ENCODE data around the gene RAD1.

The RAD1 gene

DNA sequence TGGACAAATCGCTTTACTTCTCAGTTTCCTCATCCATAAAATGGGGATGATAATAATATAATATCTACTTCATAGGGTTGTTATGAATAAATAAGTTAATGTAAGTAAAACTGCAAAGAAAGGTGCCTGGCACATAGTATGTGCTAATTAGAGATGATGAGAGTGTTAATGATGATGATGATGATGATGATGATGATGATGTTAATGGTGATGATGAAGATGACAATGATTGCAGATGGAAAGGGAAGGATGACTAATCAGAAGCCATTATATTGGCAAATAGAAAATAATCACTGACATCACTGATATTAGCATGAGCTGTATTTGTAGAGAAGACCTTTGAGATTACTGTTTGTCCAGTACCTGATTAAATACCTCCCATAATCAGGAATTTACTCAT lies 20.6 kb downstream of the RAD1 start:
- H3K4me3 ChIP-seq (ENCODE audit: low read length in 2 of 2): no peak overlapping the region
- no peaks in the 10 kb centered on the region for H3K27me3 ChIP-seq (ENCODE audit: control insufficient read depth in 1 of 2, insufficient read depth in 2 of 2, low read length in 2 of 2)
- no peak overlapping the region for H3K27ac ChIP-seq (ENCODE audit: low read length)
- peaks cover 2% of the 10 kb centered on the region in 2 donors for H3K36me3 ChIP-seq (ENCODE audit: control insufficient read depth in 2 of 2, insufficient read depth in 2 of 2, low read length in 2 of 2)
- H3K4me1 ChIP-seq (ENCODE audit: control insufficient read depth, insufficient read depth, low read length): no peaks in the 10 kb centered on the region
- no peak overlapping the region for H3K9ac ChIP-seq (ENCODE audit: low read length in 2 of 2)
- no peaks in the 10 kb centered on the region for H3K9me3 ChIP-seq (ENCODE audit: control insufficient read depth in 2 of 2, low read length in 2 of 2)

DNA sequence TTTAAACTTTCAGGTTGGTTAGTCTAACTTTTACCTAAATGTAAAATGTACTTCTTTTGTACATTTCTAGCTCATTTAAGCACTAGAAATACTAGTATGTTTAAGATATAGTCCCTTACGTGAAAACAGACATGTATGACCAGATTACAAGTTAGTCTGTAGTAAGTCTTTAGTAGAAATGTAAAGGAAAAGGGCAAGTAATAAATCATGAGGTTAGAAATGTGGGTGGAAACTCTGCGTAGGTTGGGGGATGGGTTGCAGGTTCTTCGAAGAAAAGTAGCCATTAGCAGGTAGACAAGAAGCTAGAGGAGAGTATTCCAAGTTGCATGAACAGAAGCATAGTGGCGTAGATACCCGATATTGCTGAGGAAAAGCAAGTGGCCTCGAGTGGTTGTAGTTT lies 22.9 kb downstream of the RAD1 start:
- Histone ChIP-seq H3K4me3 (ENCODE audit: low read length in 2 of 2) (no peak overlapping the region), H3K27ac (ENCODE audit: low read length) (no peak overlapping the region), H3K9ac (ENCODE audit: low read length in 2 of 2) (no peak overlapping the region), H3K4me1 (ENCODE audit: control insufficient read depth, insufficient read depth, low read length) (no peaks in the 10 kb centered on the region), H3K36me3 (ENCODE audit: control insufficient read depth in 2 of 2, insufficient read depth in 2 of 2, low read length in 2 of 2) (peaks cover 2% of the 10 kb centered on the region in 2 donors), H3K27me3 (ENCODE audit: control insufficient read depth in 1 of 2, insufficient read depth in 2 of 2, low read length in 2 of 2) (no peaks in the 10 kb centered on the region), H3K9me3 (ENCODE audit: control insufficient read depth in 2 of 2, low read length in 2 of 2) (no peaks in the 10 kb centered on the region)

DNA sequence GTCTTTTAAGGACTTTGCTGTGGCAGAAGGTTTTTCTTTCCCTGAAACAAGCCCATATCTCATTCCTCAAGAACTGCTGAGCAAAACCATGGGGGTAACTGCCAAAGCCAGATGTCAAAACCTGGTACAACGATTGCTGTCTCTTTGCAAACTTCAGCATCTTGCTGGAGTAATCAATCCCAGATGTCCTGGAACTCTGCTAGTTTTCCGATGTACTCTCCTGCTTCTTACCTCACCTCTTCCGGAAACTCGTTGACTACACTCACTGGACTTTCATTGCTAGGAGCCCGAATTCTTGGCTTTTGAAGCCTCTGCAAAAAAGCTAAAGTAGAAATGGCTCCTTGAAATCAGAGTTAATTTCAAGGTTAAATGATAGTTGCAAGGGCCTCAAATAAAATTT lies 23.3 kb downstream of the RAD1 start:
- peaks cover 2% of the 10 kb centered on the region in 2 donors for H3K36me3 ChIP-seq (ENCODE audit: control insufficient read depth in 2 of 2, insufficient read depth in 2 of 2, low read length in 2 of 2)
- H3K4me1 ChIP-seq (ENCODE audit: control insufficient read depth, insufficient read depth, low read length): no peaks in the 10 kb centered on the region
- no peaks in the 10 kb centered on the region for H3K27me3 ChIP-seq (ENCODE audit: control insufficient read depth in 1 of 2, insufficient read depth in 2 of 2, low read length in 2 of 2)
- no peak overlapping the region for H3K4me3 ChIP-seq (ENCODE audit: low read length in 2 of 2)
- no peak overlapping the region for H3K9ac ChIP-seq (ENCODE audit: low read length in 2 of 2)
- no peaks in the 10 kb centered on the region for H3K9me3 ChIP-seq (ENCODE audit: control insufficient read depth in 2 of 2, low read length in 2 of 2)
- H3K27ac ChIP-seq (ENCODE audit: low read length): no peak overlapping the region

DNA sequence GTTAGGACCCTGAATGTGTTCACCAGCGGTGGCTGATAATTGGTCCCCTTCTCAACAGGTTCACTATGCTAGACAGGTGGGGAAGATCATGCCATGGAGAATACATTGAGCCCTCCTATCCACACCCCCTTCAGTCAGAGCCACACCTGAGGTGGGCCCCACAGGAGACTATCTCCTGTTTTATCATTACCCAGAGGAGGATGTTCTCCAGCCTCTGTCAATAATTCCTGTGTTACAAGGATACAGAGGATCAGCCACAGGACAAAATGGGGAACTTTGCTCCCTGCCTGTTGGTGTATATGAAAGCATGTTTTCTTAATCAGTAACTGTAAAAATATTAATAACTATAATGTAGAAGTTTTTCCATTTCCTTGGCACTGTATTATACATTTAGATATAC lies 25.9 kb downstream of the RAD1 start:
- H3K4me1 ChIP-seq (ENCODE audit: control insufficient read depth, insufficient read depth, low read length): no peaks in the 10 kb centered on the region
- no peak overlapping the region for H3K9ac ChIP-seq (ENCODE audit: low read length in 2 of 2)
- no peaks in the 10 kb centered on the region for H3K9me3 ChIP-seq (ENCODE audit: control insufficient read depth in 2 of 2, low read length in 2 of 2)
- H3K27ac ChIP-seq (ENCODE audit: low read length): no peak overlapping the region
- no peaks in the 10 kb centered on the region for H3K27me3 ChIP-seq (ENCODE audit: control insufficient read depth in 1 of 2, insufficient read depth in 2 of 2, low read length in 2 of 2)
- no peaks in the 10 kb centered on the region for H3K36me3 ChIP-seq (ENCODE audit: control insufficient read depth in 2 of 2, insufficient read depth in 2 of 2, low read length in 2 of 2)
- H3K4me3 ChIP-seq (ENCODE audit: low read length in 2 of 2): no peak overlapping the region

DNA sequence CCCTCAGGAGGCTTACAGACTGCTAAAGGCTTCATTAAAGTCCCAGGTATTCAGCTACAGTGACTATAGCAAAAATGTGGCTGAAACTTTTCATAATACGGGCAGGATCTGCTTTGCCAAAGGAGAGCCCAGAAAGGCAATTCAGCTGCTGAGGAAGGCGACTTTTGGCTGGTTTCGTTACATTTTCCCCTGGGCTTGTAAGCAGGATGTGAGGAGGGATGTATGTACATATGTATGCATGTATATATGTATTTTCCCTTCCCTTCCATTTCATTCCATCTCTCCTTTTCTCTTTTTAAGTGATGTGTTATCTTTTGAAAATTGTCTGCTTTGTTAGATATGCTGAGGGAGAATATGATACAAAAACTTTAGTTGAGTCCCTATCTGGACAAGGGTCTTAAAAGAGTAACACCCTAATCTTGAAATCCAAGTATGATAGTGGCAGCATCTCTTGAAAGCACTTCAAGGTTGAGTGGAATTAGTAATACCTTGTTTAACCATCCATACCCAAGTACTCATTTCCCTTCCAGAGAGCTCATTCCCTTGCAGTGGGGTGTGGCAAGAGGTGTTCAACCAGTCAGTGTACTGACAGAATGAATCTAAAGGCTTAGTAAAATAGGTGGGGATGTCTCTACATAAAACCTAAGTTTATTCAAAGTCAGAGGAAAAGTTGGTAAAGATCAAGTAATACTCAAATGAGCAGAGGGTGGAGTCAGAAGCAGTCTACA lies 28.7 kb downstream of the RAD1 start:
- Histone ChIP-seq H3K36me3 (ENCODE audit: control insufficient read depth in 2 of 2, insufficient read depth in 2 of 2, low read length in 2 of 2) (no peaks in the 10 kb centered on the region), H3K9me3 (ENCODE audit: control insufficient read depth in 2 of 2, low read length in 2 of 2) (no peaks in the 10 kb centered on the region), H3K9ac (ENCODE audit: low read length in 2 of 2) (no peak overlapping the region), H3K27me3 (ENCODE audit: control insufficient read depth in 1 of 2, insufficient read depth in 2 of 2, low read length in 2 of 2) (no peaks in the 10 kb centered on the region), H3K27ac (ENCODE audit: low read length) (no peak overlapping the region), H3K4me1 (ENCODE audit: control insufficient read depth, insufficient read depth, low read length) (no peaks in the 10 kb centered on the region), H3K4me3 (ENCODE audit: low read length in 2 of 2) (no peak overlapping the region)

DNA sequence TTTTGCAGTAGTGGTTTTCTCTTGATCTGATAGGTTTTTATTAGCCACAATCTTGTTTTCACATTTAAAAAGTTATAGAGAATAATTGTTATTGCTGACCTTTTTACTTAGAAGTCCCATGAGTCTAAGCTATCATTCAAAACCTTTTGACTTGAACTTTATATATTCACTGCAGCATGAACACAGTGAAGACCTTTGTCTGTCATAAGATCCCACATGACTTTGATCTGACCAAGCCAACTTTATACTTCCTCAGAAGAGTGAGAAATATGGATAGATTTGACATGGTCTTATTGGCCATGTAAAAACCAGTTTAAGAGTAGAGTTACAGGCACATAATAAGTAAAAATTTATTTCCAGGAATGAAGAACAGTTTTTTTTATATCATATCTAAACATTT lies 34.1 kb downstream of the RAD1 start:
- no peaks in the 10 kb centered on the region for H3K27me3 ChIP-seq (ENCODE audit: control insufficient read depth in 1 of 2, insufficient read depth in 2 of 2, low read length in 2 of 2)
- no peak overlapping the region for H3K27ac ChIP-seq (ENCODE audit: low read length)
- H3K4me3 ChIP-seq (ENCODE audit: low read length in 2 of 2): no peak overlapping the region
- H3K36me3 ChIP-seq (ENCODE audit: control insufficient read depth in 2 of 2, insufficient read depth in 2 of 2, low read length in 2 of 2): no peaks in the 10 kb centered on the region
- H3K9ac ChIP-seq (ENCODE audit: low read length in 2 of 2): no peak overlapping the region
- peaks cover 0 to 3% of the 10 kb centered on the region in 2 donors for H3K9me3 ChIP-seq (ENCODE audit: control insufficient read depth in 2 of 2, low read length in 2 of 2)
- H3K4me1 ChIP-seq (ENCODE audit: control insufficient read depth, insufficient read depth, low read length): no peaks in the 10 kb centered on the region

DNA sequence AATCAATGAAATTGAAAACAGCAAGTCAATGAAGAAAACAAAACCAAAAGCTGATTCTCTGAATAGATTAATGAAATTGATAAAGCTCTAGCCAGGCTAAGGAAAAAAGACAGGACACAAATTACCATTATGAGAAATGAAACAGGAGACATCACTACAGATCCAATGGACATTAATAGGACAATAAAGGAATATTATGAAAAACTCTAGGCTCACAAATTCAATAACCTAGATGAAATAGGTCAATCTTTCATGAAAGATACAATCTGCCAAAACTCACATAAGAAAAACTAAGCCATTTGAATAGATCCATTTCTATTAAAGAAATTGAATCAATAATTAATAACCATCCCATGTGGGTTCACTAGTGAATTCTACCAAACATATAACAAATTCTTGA lies 39.0 kb downstream of the RAD1 start:
- no peaks in the 10 kb centered on the region for H3K27me3 ChIP-seq (ENCODE audit: control insufficient read depth in 1 of 2, insufficient read depth in 2 of 2, low read length in 2 of 2)
- no peaks in the 10 kb centered on the region for H3K36me3 ChIP-seq (ENCODE audit: control insufficient read depth in 2 of 2, insufficient read depth in 2 of 2, low read length in 2 of 2)
- no peak overlapping the region for H3K4me3 ChIP-seq (ENCODE audit: low read length in 2 of 2)
- H3K27ac ChIP-seq (ENCODE audit: low read length): no peak overlapping the region
- H3K9ac ChIP-seq (ENCODE audit: low read length in 2 of 2): no peak overlapping the region
- peaks cover 0 to 8% of the 10 kb centered on the region in 2 donors for H3K9me3 ChIP-seq (ENCODE audit: control insufficient read depth in 2 of 2, low read length in 2 of 2)
- H3K4me1 ChIP-seq (ENCODE audit: control insufficient read depth, insufficient read depth, low read length): no peaks in the 10 kb centered on the region

DNA sequence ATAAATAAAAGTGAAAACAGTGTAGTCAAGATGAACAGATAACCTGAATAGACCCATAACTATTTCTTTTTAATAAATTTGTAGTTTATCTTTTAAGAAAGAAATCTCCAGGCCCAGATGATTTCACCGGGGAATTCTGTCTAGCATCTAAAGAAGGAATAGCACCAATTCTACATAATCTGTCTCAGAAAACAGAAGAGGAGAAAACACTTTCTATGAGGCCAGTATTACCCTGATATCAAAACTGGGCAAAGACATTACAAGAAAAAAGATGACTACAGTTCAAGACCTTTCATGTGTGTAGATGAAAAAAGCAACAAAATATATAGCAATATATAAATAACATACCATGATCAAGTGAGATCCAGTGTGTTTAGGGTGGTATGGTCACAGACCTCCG lies 44.9 kb downstream of the RAD1 start:
- no peaks in the 10 kb centered on the region for H3K4me1 ChIP-seq (ENCODE audit: control insufficient read depth, insufficient read depth, low read length)
- H3K27ac ChIP-seq (ENCODE audit: low read length): no peak overlapping the region
- H3K27me3 ChIP-seq (ENCODE audit: control insufficient read depth in 1 of 2, insufficient read depth in 2 of 2, low read length in 2 of 2): no peaks in the 10 kb centered on the region
- H3K9me3 ChIP-seq (ENCODE audit: control insufficient read depth in 2 of 2, low read length in 2 of 2): peaks cover 0 to 2% of the 10 kb centered on the region in 2 donors
- H3K9ac ChIP-seq (ENCODE audit: low read length in 2 of 2): no peak overlapping the region
- H3K4me3 ChIP-seq (ENCODE audit: low read length in 2 of 2): no peak overlapping the region
- H3K36me3 ChIP-seq (ENCODE audit: control insufficient read depth in 2 of 2, insufficient read depth in 2 of 2, low read length in 2 of 2): no peaks in the 10 kb centered on the region

DNA sequence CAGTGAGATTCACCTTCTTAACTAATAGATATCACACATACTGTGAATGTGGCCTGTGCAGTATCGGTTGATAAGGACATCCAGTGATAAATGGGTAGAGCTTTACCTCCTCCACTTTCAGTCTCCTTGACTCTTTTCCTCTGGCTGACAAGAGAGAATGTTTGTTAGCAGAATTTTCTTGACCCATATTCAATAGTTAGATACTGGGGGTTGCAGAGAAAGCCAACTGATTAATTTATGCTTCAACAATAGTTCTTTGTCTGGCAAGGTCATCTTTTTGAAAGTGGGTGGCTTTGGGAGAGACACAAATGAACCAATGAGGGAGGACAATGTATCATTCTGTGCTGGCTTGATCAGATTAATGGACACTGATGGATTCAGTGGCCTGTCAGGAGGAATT lies 46.0 kb downstream of the RAD1 start:
- Histone ChIP-seq H3K9ac (ENCODE audit: low read length in 2 of 2) (no peak overlapping the region), H3K27me3 (ENCODE audit: control insufficient read depth in 1 of 2, insufficient read depth in 2 of 2, low read length in 2 of 2) (no peaks in the 10 kb centered on the region), H3K27ac (ENCODE audit: low read length) (no peak overlapping the region), H3K4me3 (ENCODE audit: low read length in 2 of 2) (no peak overlapping the region), H3K9me3 (ENCODE audit: control insufficient read depth in 2 of 2, low read length in 2 of 2) (no peaks in the 10 kb centered on the region), H3K36me3 (ENCODE audit: control insufficient read depth in 2 of 2, insufficient read depth in 2 of 2, low read length in 2 of 2) (no peaks in the 10 kb centered on the region), H3K4me1 (ENCODE audit: control insufficient read depth, insufficient read depth, low read length) (no peaks in the 10 kb centered on the region)

DNA sequence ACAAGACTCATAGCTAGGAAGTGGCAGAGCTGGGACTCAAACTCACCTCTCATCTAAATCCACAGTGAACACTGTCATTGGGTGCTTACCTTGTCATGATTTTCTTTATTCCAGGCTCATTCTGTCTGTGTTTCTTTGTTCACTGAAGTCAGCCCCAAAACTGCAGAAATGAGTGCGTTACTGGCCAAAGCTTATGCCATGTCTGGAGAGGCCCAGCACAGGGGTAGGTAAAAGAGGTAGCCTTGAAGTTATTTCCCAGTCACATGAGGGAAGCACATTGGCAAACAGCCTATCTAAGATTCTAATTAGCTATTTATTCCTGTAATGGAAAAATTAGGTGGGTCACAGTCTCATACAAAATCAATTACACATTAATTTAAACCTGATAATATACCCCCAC lies 46.5 kb downstream of the RAD1 start:
- Histone ChIP-seq H3K9me3 (ENCODE audit: control insufficient read depth in 2 of 2, low read length in 2 of 2) (no peaks in the 10 kb centered on the region), H3K4me3 (ENCODE audit: low read length in 2 of 2) (no peak overlapping the region), H3K9ac (ENCODE audit: low read length in 2 of 2) (no peak overlapping the region), H3K4me1 (ENCODE audit: control insufficient read depth, insufficient read depth, low read length) (no peaks in the 10 kb centered on the region), H3K27me3 (ENCODE audit: control insufficient read depth in 1 of 2, insufficient read depth in 2 of 2, low read length in 2 of 2) (no peaks in the 10 kb centered on the region), H3K27ac (ENCODE audit: low read length) (no peak overlapping the region), H3K36me3 (ENCODE audit: control insufficient read depth in 2 of 2, insufficient read depth in 2 of 2, low read length in 2 of 2) (no peaks in the 10 kb centered on the region)

DNA sequence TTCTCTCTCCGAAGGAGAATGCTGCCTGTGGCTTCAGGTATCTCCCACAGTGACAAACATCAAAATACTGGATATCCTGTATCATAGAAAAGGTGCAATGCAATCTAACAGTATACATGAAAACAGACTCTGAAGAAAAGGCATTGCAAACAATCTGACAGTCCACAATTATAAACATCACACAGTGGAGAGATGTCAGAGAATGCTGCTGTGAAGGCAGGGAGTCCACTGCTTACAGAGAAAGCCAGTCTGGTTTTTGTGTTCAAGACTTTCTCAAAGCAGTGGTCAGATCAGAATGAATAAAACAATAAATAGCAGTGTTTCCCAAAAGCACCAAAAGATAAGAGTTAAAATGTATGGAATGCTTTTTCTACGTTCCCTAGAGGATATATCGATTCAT lies 47.6 kb downstream of the RAD1 start:
- Histone ChIP-seq H3K4me3 (ENCODE audit: low read length in 2 of 2) (no peak overlapping the region), H3K27me3 (ENCODE audit: control insufficient read depth in 1 of 2, insufficient read depth in 2 of 2, low read length in 2 of 2) (no peaks in the 10 kb centered on the region), H3K4me1 (ENCODE audit: control insufficient read depth, insufficient read depth, low read length) (no peaks in the 10 kb centered on the region), H3K36me3 (ENCODE audit: control insufficient read depth in 2 of 2, insufficient read depth in 2 of 2, low read length in 2 of 2) (no peaks in the 10 kb centered on the region), H3K9me3 (ENCODE audit: control insufficient read depth in 2 of 2, low read length in 2 of 2) (no peaks in the 10 kb centered on the region), H3K27ac (ENCODE audit: low read length) (no peak overlapping the region), H3K9ac (ENCODE audit: low read length in 2 of 2) (no peak overlapping the region)

Measured in stomach smooth muscle (tissue), 2 donors.